GM21528 (cell line): ENCODE results near the gene ARMH1.
"Not testable (repeated sequence)": the region's sequence is repeated elsewhere in the genome, so short reads cannot be mapped to it uniquely, and the experiment has no call there.

ENCODE experiments used
- ATAC-seq: cut with Tn5 transposase; IDR thresholded peaks from one replicate; pipeline ENCODE4 v1.9.1; 2021; ENCODE audit warnings: mild to moderate bottlenecking, moderate library complexity; ENCODE audit not compliant: unreplicated experiment, low FRiP score

The ARMH1 gene

DNA sequence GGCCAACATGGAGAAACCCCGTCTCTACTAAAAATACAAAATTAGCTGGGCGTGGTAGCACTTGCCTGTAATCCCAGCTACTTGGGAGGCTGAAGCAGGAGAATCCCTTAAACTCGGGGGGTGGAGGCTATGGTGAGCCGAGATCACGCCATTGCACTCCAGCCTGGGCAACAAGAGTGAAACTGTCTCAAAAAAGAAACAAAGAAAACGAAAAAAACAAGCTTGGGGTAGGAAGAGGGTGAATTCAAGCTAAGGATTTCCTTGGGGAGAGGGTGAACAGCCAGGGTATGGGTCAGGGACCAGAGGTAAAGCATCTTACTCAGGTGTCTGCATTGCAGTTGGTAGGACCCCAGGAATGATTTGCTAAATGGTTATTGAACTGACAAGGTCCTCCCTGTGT is 91.9 kb downstream of the ARMH1 start:
- ATAC-seq: not testable (repeated sequence)
